GM23248 (cell line): ENCODE results near the gene EHBP1.

Experiments
- EZH2 ChIP-seq: fragments of 200-600 bp; sonication (generic); IDR thresholded peaks from 2 replicates; pipeline ENCODE4 v1.6.1; 2018; ENCODE audit warnings: antibody characterized with exemption, mild to moderate bottlenecking; ENCODE audit not compliant: insufficient read depth, poor library complexity, severe bottlenecking
- EZH2phosphoT487 ChIP-seq: fragments of 200-600 bp; sonication (generic); IDR thresholded peaks from 2 replicates; pipeline ENCODE4 v1.6.1; 2018; ENCODE audit warnings: antibody characterized with exemption, moderate library complexity, mild to moderate bottlenecking, low read depth; ENCODE audit not compliant: insufficient read depth

GRCh38 chr2:62826953-62827675, 121.6 kb downstream of the EHBP1 start:
- TF ChIP-seq EZH2phosphoT487 = no peak
- no peak for TF ChIP-seq EZH2
